Measurements from ENCODE around the gene PATJ. TPM values are rescaled to one million over a fixed set of nuclear protein-coding genes. Genes with fewer than 3 reads are reported as not detected.

Gene PATJ
- polyA plus RNA-seq, 2 donors = 17.2 to 28.6 TPM

- H3K27me3 ChIP-seq (ENCODE audit: control insufficient read depth in 1 of 2, insufficient read depth in 2 of 2, low read length in 2 of 2) = no peaks in the 10 kb centered on the region
- H3K27ac ChIP-seq (ENCODE audit: low read depth in 2 of 2, low read length in 1 of 2) = no peak overlapping the region
- H3K4me3 ChIP-seq (ENCODE audit: low read depth in 1 of 2, low read length in 2 of 2) = no peak overlapping the region
- no peaks in the 10 kb centered on the region for H3K9me3 ChIP-seq (ENCODE audit: control insufficient read depth in 2 of 2, insufficient read depth in 1 of 2, low read depth in 1 of 2, low read length in 1 of 2)
- H3K4me1 ChIP-seq (ENCODE audit: control insufficient read depth in 2 of 2, insufficient read depth in 2 of 2, low read length in 1 of 2) = no peaks in the 10 kb centered on the region
- WGBS, 2 donors = 72 to 80% methylated on average over 1 of the region's 1 CpG
- H3K36me3 ChIP-seq (ENCODE audit: control insufficient read depth in 2 of 2, insufficient read depth in 2 of 2, low read length in 1 of 2) = peaks cover 2 to 4% of the 10 kb centered on the region in 2 donors
Measured at GRCh38 chr1:62012095-62012494, 269.8 kb downstream of the PATJ start.

GRCh38 chr1:62012836-62013235 is 270.6 kb downstream of the PATJ start:
- Histone ChIP-seq H3K27ac (ENCODE audit: low read depth in 2 of 2, low read length in 1 of 2) (no peak overlapping the region), H3K9me3 (ENCODE audit: control insufficient read depth in 2 of 2, insufficient read depth in 1 of 2, low read depth in 1 of 2, low read length in 1 of 2) (no peaks in the 10 kb centered on the region), H3K4me3 (ENCODE audit: low read depth in 1 of 2, low read length in 2 of 2) (no peak overlapping the region), H3K36me3 (ENCODE audit: control insufficient read depth in 2 of 2, insufficient read depth in 2 of 2, low read length in 1 of 2) (peaks cover under 1 to 2% of the 10 kb centered on the region in 2 donors), H3K4me1 (ENCODE audit: control insufficient read depth in 2 of 2, insufficient read depth in 2 of 2, low read length in 1 of 2) (no peaks in the 10 kb centered on the region), H3K27me3 (ENCODE audit: control insufficient read depth in 1 of 2, insufficient read depth in 2 of 2, low read length in 2 of 2) (no peaks in the 10 kb centered on the region)
- WGBS, 2 donors = 81 to 84% methylated on average over 6 of the region's 6 CpGs

- H3K4me3 ChIP-seq (ENCODE audit: low read depth in 1 of 2, low read length in 2 of 2) = no peak overlapping the region
- 90 to 91% methylated on average over 5 of the region's 5 CpGs for WGBS, 2 donors
- no peak overlapping the region for H3K27ac ChIP-seq (ENCODE audit: low read depth in 2 of 2, low read length in 1 of 2)
- peaks cover 0 to 2% of the 10 kb centered on the region in 2 donors for H3K36me3 ChIP-seq (ENCODE audit: control insufficient read depth in 2 of 2, insufficient read depth in 2 of 2, low read length in 1 of 2)
- H3K27me3 ChIP-seq (ENCODE audit: control insufficient read depth in 1 of 2, insufficient read depth in 2 of 2, low read length in 2 of 2) = no peaks in the 10 kb centered on the region
- no peaks in the 10 kb centered on the region for H3K4me1 ChIP-seq (ENCODE audit: control insufficient read depth in 2 of 2, insufficient read depth in 2 of 2, low read length in 1 of 2)
- no peaks in the 10 kb centered on the region for H3K9me3 ChIP-seq (ENCODE audit: control insufficient read depth in 2 of 2, insufficient read depth in 1 of 2, low read depth in 1 of 2, low read length in 1 of 2)
Measured at GRCh38 chr1:62013264-62013663, 271.0 kb downstream of the PATJ start.

- H3K27me3 ChIP-seq (ENCODE audit: control insufficient read depth in 1 of 2, insufficient read depth in 2 of 2, low read length in 2 of 2) = no peaks in the 10 kb centered on the region
- H3K36me3 ChIP-seq (ENCODE audit: control insufficient read depth in 2 of 2, insufficient read depth in 2 of 2, low read length in 1 of 2) = no peaks in the 10 kb centered on the region
- WGBS, 2 donors = 60 to 71% methylated on average over 6 of the region's 6 CpGs
- H3K27ac ChIP-seq (ENCODE audit: low read depth in 2 of 2, low read length in 1 of 2) = no peak overlapping the region
- H3K4me3 ChIP-seq (ENCODE audit: low read depth in 1 of 2, low read length in 2 of 2) = no peak overlapping the region
- no peaks in the 10 kb centered on the region for H3K4me1 ChIP-seq (ENCODE audit: control insufficient read depth in 2 of 2, insufficient read depth in 2 of 2, low read length in 1 of 2)
- no peaks in the 10 kb centered on the region for H3K9me3 ChIP-seq (ENCODE audit: control insufficient read depth in 2 of 2, insufficient read depth in 1 of 2, low read depth in 1 of 2, low read length in 1 of 2)
Measured at GRCh38 chr1:62022382-62022983, 280.2 kb downstream of the PATJ start.

GRCh38 chr1:62024690-62025089 is 282.4 kb downstream of the PATJ start:
- no peak overlapping the region for H3K27ac ChIP-seq (ENCODE audit: low read depth in 2 of 2, low read length in 1 of 2)
- 89 to 94% methylated on average over 2 of the region's 2 CpGs for WGBS, 2 donors

GRCh38 chr1:62025154-62025553 is 282.9 kb downstream of the PATJ start:
- H3K36me3 ChIP-seq (ENCODE audit: control insufficient read depth in 2 of 2, insufficient read depth in 2 of 2, low read length in 1 of 2) = no peaks in the 10 kb centered on the region
- no peak overlapping the region for H3K4me3 ChIP-seq (ENCODE audit: low read depth in 1 of 2, low read length in 2 of 2)
- no peaks in the 10 kb centered on the region for H3K27me3 ChIP-seq (ENCODE audit: control insufficient read depth in 1 of 2, insufficient read depth in 2 of 2, low read length in 2 of 2)
- peaks cover 0 to 4% of the 10 kb centered on the region in 2 donors for H3K9me3 ChIP-seq (ENCODE audit: control insufficient read depth in 2 of 2, insufficient read depth in 1 of 2, low read depth in 1 of 2, low read length in 1 of 2)
- 75 to 77% methylated on average over 4 of the region's 4 CpGs for WGBS, 2 donors
- H3K4me1 ChIP-seq (ENCODE audit: control insufficient read depth in 2 of 2, insufficient read depth in 2 of 2, low read length in 1 of 2) = no peaks in the 10 kb centered on the region
- H3K27ac ChIP-seq (ENCODE audit: low read depth in 2 of 2, low read length in 1 of 2) = no peak overlapping the region

More at GRCh38 chr1:62024690-62025089, 282.4 kb downstream of the PATJ start:
- Histone ChIP-seq H3K9me3 (ENCODE audit: control insufficient read depth in 2 of 2, insufficient read depth in 1 of 2, low read depth in 1 of 2, low read length in 1 of 2) (peaks cover 0 to 4% of the 10 kb centered on the region in 2 donors), H3K4me3 (ENCODE audit: low read depth in 1 of 2, low read length in 2 of 2) (no peak overlapping the region), H3K27me3 (ENCODE audit: control insufficient read depth in 1 of 2, insufficient read depth in 2 of 2, low read length in 2 of 2) (no peaks in the 10 kb centered on the region), H3K4me1 (ENCODE audit: control insufficient read depth in 2 of 2, insufficient read depth in 2 of 2, low read length in 1 of 2) (no peaks in the 10 kb centered on the region), H3K36me3 (ENCODE audit: control insufficient read depth in 2 of 2, insufficient read depth in 2 of 2, low read length in 1 of 2) (no peaks in the 10 kb centered on the region)

- Histone ChIP-seq H3K4me3 (ENCODE audit: low read depth in 1 of 2, low read length in 2 of 2) (no peak overlapping the region), H3K4me1 (ENCODE audit: control insufficient read depth in 2 of 2, insufficient read depth in 2 of 2, low read length in 1 of 2) (no peaks in the 10 kb centered on the region), H3K27me3 (ENCODE audit: control insufficient read depth in 1 of 2, insufficient read depth in 2 of 2, low read length in 2 of 2) (no peaks in the 10 kb centered on the region), H3K9me3 (ENCODE audit: control insufficient read depth in 2 of 2, insufficient read depth in 1 of 2, low read depth in 1 of 2, low read length in 1 of 2) (peaks cover 0 to 4% of the 10 kb centered on the region in 2 donors), H3K36me3 (ENCODE audit: control insufficient read depth in 2 of 2, insufficient read depth in 2 of 2, low read length in 1 of 2) (no peaks in the 10 kb centered on the region), H3K27ac (ENCODE audit: low read depth in 2 of 2, low read length in 1 of 2) (no peak overlapping the region)
- WGBS, 2 donors = 81 to 89% methylated on average over 2 of the region's 2 CpGs
Measured at GRCh38 chr1:62025892-62026291, 283.6 kb downstream of the PATJ start.

GRCh38 chr1:62029704-62030103 is 287.4 kb downstream of the PATJ start:
- no peak overlapping the region for H3K27ac ChIP-seq (ENCODE audit: low read depth in 2 of 2, low read length in 1 of 2)
- H3K4me1 ChIP-seq (ENCODE audit: control insufficient read depth in 2 of 2, insufficient read depth in 2 of 2, low read length in 1 of 2) = no peaks in the 10 kb centered on the region
- no peak overlapping the region for H3K4me3 ChIP-seq (ENCODE audit: low read depth in 1 of 2, low read length in 2 of 2)
- WGBS, 2 donors = 84 to 87% methylated on average over 2 of the region's 2 CpGs
- H3K9me3 ChIP-seq (ENCODE audit: control insufficient read depth in 2 of 2, insufficient read depth in 1 of 2, low read depth in 1 of 2, low read length in 1 of 2) = peaks cover 0 to 4% of the 10 kb centered on the region in 2 donors
- H3K27me3 ChIP-seq (ENCODE audit: control insufficient read depth in 1 of 2, insufficient read depth in 2 of 2, low read length in 2 of 2) = no peaks in the 10 kb centered on the region
- H3K36me3 ChIP-seq (ENCODE audit: control insufficient read depth in 2 of 2, insufficient read depth in 2 of 2, low read length in 1 of 2) = no peaks in the 10 kb centered on the region

- WGBS, 2 donors = 74 to 84% methylated on average over 4 of the region's 4 CpGs
Measured at GRCh38 chr1:62034790-62035189, 292.5 kb downstream of the PATJ start.

GRCh38 chr1:62037274-62037673 is 295.0 kb downstream of the PATJ start:
- WGBS, 2 donors = 40 to 42% methylated on average over 1 of the region's 1 CpG
- no peak overlapping the region for H3K27ac ChIP-seq (ENCODE audit: low read depth in 2 of 2, low read length in 1 of 2)
- H3K27me3 ChIP-seq (ENCODE audit: control insufficient read depth in 1 of 2, insufficient read depth in 2 of 2, low read length in 2 of 2) = no peaks in the 10 kb centered on the region
- no peak overlapping the region for H3K4me3 ChIP-seq (ENCODE audit: low read depth in 1 of 2, low read length in 2 of 2)
- H3K9me3 ChIP-seq (ENCODE audit: control insufficient read depth in 2 of 2, insufficient read depth in 1 of 2, low read depth in 1 of 2, low read length in 1 of 2) = no peaks in the 10 kb centered on the region
- H3K36me3 ChIP-seq (ENCODE audit: control insufficient read depth in 2 of 2, insufficient read depth in 2 of 2, low read length in 1 of 2) = peaks cover 0 to 3% of the 10 kb centered on the region in 2 donors
- no peaks in the 10 kb centered on the region for H3K4me1 ChIP-seq (ENCODE audit: control insufficient read depth in 2 of 2, insufficient read depth in 2 of 2, low read length in 1 of 2)

More at GRCh38 chr1:62034790-62035189, 292.5 kb downstream of the PATJ start:
- Histone ChIP-seq H3K4me3 (ENCODE audit: low read depth in 1 of 2, low read length in 2 of 2) (no peak overlapping the region), H3K36me3 (ENCODE audit: control insufficient read depth in 2 of 2, insufficient read depth in 2 of 2, low read length in 1 of 2) (peaks cover 0 to 3% of the 10 kb centered on the region in 2 donors), H3K27ac (ENCODE audit: low read depth in 2 of 2, low read length in 1 of 2) (no peak overlapping the region), H3K27me3 (ENCODE audit: control insufficient read depth in 1 of 2, insufficient read depth in 2 of 2, low read length in 2 of 2) (no peaks in the 10 kb centered on the region), H3K9me3 (ENCODE audit: control insufficient read depth in 2 of 2, insufficient read depth in 1 of 2, low read depth in 1 of 2, low read length in 1 of 2) (no peaks in the 10 kb centered on the region), H3K4me1 (ENCODE audit: control insufficient read depth in 2 of 2, insufficient read depth in 2 of 2, low read length in 1 of 2) (no peaks in the 10 kb centered on the region)
